ENCODE measurements around the gene HOXB7. TPM values are rescaled to one million over a fixed set of nuclear protein-coding genes. Genes with fewer than 3 reads are reported as not detected.

HOXB7 gene
- total RNA-seq, 1 experiment from 2014 or later: 20.0 TPM

- no peak for DNase-seq (ENCODE audit: low read depth)
These were observed 1.8 kb downstream of the HOXB7 start for GRCh38 chr17:48609033-48609432.

- no peak for DNase-seq (ENCODE audit: low read depth)
These were observed 2.4 kb downstream of the HOXB7 start for GRCh38 chr17:48608494-48608834.

GRCh38 chr17:48606892-48607614 lies 3.8 kb downstream of the HOXB7 start:
- DNase-seq (ENCODE audit: low read depth): no peak

- no peak for DNase-seq (ENCODE audit: low read depth)
These were observed 4.6 kb downstream of the HOXB7 start for GRCh38 chr17:48605991-48606891.

- DNase-seq (ENCODE audit: low read depth): no peak
These were observed 5.4 kb downstream of the HOXB7 start for GRCh38 chr17:48605409-48605919.

- DNase-seq (ENCODE audit: low read depth): no peak
These were observed 6.0 kb downstream of the HOXB7 start, which contains the start of gene HOXB6 for GRCh38 chr17:48604770-48605329. Gene HOXB6 (minus strand): TSS chr17:48604986. CDS start chr17:48598150, 6,836 bp downstream.

GRCh38 chr17:48603959-48604769 lies 6.7 kb downstream of the HOXB7 start:
- DNase-seq (ENCODE audit: low read depth): no peak

GRCh38 chr17:48601539-48602425 lies 9.0 kb downstream of the HOXB7 start:
- no peak for DNase-seq (ENCODE audit: low read depth)

- no peak for DNase-seq (ENCODE audit: low read depth)
These were observed 9.6 kb downstream of the HOXB7 start for GRCh38 chr17:48601207-48601538.

- DNase-seq (ENCODE audit: low read depth): no peak
These were observed 10.3 kb downstream of the HOXB7 start for GRCh38 chr17:48600244-48601098.

- no peak for DNase-seq (ENCODE audit: low read depth)
These were observed 11.5 kb downstream of the HOXB7 start for GRCh38 chr17:48599354-48599753.

- no peak for DNase-seq (ENCODE audit: low read depth)
These were observed 12.1 kb downstream of the HOXB7 start for GRCh38 chr17:48598736-48599135.

- peak; percentile 66 for DNase-seq (ENCODE audit: low read depth)
These were observed 12.8 kb downstream of the HOXB7 start for GRCh38 chr17:48597778-48598631.

- no peak for DNase-seq (ENCODE audit: low read depth)
These were observed 13.4 kb downstream of the HOXB7 start for GRCh38 chr17:48597528-48597777.

- no peak for DNase-seq (ENCODE audit: low read depth)
These were observed 13.9 kb downstream of the HOXB7 start for GRCh38 chr17:48596735-48597527.

GRCh38 chr17:48596000-48596734 lies 14.7 kb downstream of the HOXB7 start:
- no peak for DNase-seq (ENCODE audit: low read depth)

GRCh38 chr17:48595278-48595999 lies 15.4 kb downstream of the HOXB7 start:
- no peak for DNase-seq (ENCODE audit: low read depth)
